ENCODE data around the gene TREML2. TPM values are rescaled to one million over a fixed set of nuclear protein-coding genes. Genes with fewer than 3 reads are reported as not detected.
"Not testable (repeated sequence)": the region's sequence is repeated elsewhere in the genome, so short reads cannot be mapped to it uniquely, and the experiment has no call there.

TREML2 gene
- total RNA-seq, 1 donor, result not detected

- DNase-seq (ENCODE audit: low read depth), result no peak
- TF ChIP-seq, protein P1, sequence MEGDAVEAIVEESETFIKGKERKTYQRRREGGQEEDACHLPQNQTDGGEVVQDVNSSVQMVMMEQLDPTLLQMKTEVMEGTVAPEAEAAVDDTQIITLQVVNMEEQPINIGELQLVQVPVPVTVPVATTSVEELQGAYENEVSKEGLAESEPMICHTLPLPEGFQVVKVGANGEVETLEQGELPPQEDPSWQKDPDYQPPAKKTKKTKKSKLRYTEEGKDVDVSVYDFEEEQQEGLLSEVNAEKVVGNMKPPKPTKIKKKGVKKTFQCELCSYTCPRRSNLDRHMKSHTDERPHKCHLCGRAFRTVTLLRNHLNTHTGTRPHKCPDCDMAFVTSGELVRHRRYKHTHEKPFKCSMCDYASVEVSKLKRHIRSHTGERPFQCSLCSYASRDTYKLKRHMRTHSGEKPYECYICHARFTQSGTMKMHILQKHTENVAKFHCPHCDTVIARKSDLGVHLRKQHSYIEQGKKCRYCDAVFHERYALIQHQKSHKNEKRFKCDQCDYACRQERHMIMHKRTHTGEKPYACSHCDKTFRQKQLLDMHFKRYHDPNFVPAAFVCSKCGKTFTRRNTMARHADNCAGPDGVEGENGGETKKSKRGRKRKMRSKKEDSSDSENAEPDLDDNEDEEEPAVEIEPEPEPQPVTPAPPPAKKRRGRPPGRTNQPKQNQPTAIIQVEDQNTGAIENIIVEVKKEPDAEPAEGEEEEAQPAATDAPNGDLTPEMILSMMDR (IDR thresholded peaks at IDR 0.05; ENCODE audit: insufficient read depth, low read depth, low read length), result no peak
- no peak overlapping the region for H3K4me3 ChIP-seq (ENCODE audit: low read depth, low read length)
These were observed 3.7 kb downstream of the TREML2 start for GRCh38 chr6:41197234-41197633.

DNA sequence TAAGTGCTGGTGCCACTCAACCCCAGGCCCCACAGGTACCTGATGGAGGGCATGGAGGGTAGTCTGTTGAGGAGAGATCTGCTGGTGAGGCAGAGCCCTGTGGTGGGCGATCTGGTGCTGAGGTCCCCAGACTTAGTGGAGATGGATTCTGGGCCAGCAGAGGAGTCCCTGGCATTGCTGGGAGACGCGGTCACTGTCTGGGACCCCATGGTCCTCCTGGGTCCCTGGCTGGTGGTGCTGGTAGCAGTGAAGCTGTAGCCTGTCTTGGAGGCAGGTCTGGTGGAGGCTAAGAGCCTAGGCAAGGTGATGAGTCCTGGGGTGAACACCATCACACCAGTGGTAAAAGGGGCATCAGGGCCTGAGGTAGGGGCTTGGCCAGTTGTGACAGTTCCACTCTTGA, 6.6 kb downstream of the TREML2 start:
- DNase-seq (ENCODE audit: low read depth), result no peak
- TF ChIP-seq, protein P1 (IDR thresholded peaks at IDR 0.05; ENCODE audit: insufficient read depth, low read depth, low read length), result no peak
- H3K4me3 ChIP-seq (ENCODE audit: low read depth, low read length), result no peak overlapping the region

DNA sequence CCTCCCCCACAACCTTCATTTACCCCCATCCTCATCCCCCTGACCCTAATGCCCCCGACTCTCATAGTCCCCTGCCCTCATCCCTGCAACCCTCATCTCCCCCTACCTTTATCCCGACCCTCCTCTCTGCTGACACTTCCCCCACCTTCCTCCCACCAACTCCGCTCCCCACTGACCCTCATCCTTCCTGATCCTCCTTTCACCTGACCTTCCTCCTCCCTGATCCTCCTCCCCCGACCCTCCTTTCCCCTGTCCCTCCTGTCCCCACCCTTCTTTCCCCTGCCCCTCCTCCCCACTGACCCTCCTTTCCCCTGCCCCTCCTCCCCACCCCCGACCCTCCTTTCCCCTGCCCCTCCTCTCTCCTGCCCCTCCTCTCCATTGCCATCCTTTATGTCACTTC, 7.1 kb downstream of the TREML2 start:
- H3K4me3 ChIP-seq (ENCODE audit: low read depth, low read length), result no peak overlapping the region
- TF ChIP-seq, protein P1 (IDR thresholded peaks at IDR 0.05; ENCODE audit: insufficient read depth, low read depth, low read length), result no peak
- DNase-seq (ENCODE audit: low read depth), result no peak

- no peak for DNase-seq (ENCODE audit: low read depth)
- no peak overlapping the region for H3K4me3 ChIP-seq (ENCODE audit: low read depth, low read length)
- TF ChIP-seq, protein P1 (IDR thresholded peaks at IDR 0.05; ENCODE audit: insufficient read depth, low read depth, low read length), result no peak
These were observed 7.7 kb downstream of the TREML2 start for GRCh38 chr6:41193171-41193734.

GRCh38 chr6:41191569-41191968, 9.4 kb downstream of the TREML2 start:
- H3K4me3 ChIP-seq (ENCODE audit: low read depth, low read length), result no peak overlapping the region
- peak; percentile 6 for DNase-seq (ENCODE audit: low read depth)
- TF ChIP-seq, protein P1 (IDR thresholded peaks at IDR 0.05; ENCODE audit: insufficient read depth, low read depth, low read length), result peak; percentile 45

GRCh38 chr6:41190791-41191190, 10.2 kb downstream of the TREML2 start:
- TF ChIP-seq, protein P1 (IDR thresholded peaks at IDR 0.05; ENCODE audit: insufficient read depth, low read depth, low read length), result no peak
- DNase-seq (ENCODE audit: low read depth), result no peak

GRCh38 chr6:41189967-41190366, 11.0 kb downstream of the TREML2 start:
- no peak overlapping the region for H3K4me3 ChIP-seq (ENCODE audit: low read depth, low read length)
- TF ChIP-seq, protein P1 (IDR thresholded peaks at IDR 0.05; ENCODE audit: insufficient read depth, low read depth, low read length), result no peak
- DNase-seq (ENCODE audit: low read depth), result no peak

More at GRCh38 chr6:41190791-41191190, 10.2 kb downstream of the TREML2 start:
- no peak overlapping the region for H3K4me3 ChIP-seq (ENCODE audit: low read depth, low read length)

DNA sequence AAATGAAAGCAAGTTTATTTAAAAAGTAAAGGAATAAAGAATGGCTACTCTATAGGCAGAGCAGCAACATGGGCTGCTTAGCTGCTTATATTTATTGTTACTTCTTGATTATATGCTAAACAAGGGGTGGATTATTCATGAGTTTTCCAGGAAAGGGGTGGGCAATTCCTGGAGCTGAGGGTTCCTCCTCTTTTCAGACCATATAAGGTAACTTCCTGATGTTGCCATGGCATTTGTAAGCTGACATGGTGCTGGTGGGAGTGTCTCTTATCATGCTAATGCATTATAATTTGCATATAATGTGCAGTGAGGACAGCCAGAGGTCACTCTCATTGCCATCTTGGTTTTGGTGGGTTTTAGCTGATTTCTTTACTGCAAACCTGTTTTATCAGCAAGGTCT, 11.9 kb downstream of the TREML2 start:
- H3K4me3 ChIP-seq (ENCODE audit: low read depth, low read length); DNase-seq (ENCODE audit: low read depth): not testable (repeated sequence)
